ENCODE data around the gene SLC15A3. TPM values are rescaled to one million over a fixed set of nuclear protein-coding genes. Genes with fewer than 3 reads are reported as not detected.

SLC15A3 gene
- total RNA-seq, 2 experiments from 2014 or later: 12.6 to 41.4 TPM

GRCh38 chr11:60950933-60951605 is 907 bp downstream of the SLC15A3 start:
- BruUV-seq (replicated peaks): no TSS peak
- ChIA-PET POLR2A (interaction anchor here (1.0 to 2.0 kb wide), 3 partner anchors 11 to 207 kb away, joined by 5 to 6 read pairs (median 6); no protein-coding TSS in a partner anchor), CTCF (ENCODE audit: unreplicated experiment) (interaction anchor here (1.3 kb wide), 2 partner anchors 11 to 38 kb away, joined by 5 read pairs; partner anchors contain the start of gene TMEM109)
- H3K27ac ChIP-seq (ENCODE audit: low read depth, low read length, poor library complexity, severe bottlenecking): peak overlapping the region; percentile 47
- H3K4me2 ChIP-seq (ENCODE audit: low read length): peak overlapping the region; percentile 80
- TF ChIP-seq, protein P1, sequence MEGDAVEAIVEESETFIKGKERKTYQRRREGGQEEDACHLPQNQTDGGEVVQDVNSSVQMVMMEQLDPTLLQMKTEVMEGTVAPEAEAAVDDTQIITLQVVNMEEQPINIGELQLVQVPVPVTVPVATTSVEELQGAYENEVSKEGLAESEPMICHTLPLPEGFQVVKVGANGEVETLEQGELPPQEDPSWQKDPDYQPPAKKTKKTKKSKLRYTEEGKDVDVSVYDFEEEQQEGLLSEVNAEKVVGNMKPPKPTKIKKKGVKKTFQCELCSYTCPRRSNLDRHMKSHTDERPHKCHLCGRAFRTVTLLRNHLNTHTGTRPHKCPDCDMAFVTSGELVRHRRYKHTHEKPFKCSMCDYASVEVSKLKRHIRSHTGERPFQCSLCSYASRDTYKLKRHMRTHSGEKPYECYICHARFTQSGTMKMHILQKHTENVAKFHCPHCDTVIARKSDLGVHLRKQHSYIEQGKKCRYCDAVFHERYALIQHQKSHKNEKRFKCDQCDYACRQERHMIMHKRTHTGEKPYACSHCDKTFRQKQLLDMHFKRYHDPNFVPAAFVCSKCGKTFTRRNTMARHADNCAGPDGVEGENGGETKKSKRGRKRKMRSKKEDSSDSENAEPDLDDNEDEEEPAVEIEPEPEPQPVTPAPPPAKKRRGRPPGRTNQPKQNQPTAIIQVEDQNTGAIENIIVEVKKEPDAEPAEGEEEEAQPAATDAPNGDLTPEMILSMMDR (conservative IDR thresholded peaks at IDR 0.05; ENCODE audit: low read length): no peak
- no peak for TF ChIP-seq EZH2phosphoT487 (IDR thresholded peaks at IDR 0.05; ENCODE audit: borderline replicate concordance, low read depth, low read length)
- DNase-seq (ENCODE audit: low spot score): no peak
- intact Hi-C loops (cut with micrococcal nuclease; ENCODE audit: unreplicated experiment): loop anchor here (10.0 kb wide), 1 partner anchor 56 kb away; no protein-coding TSS in a partner anchor
- no peaks in the 10 kb centered on the region for H3K36me3 ChIP-seq (ENCODE audit: insufficient read depth, low read length)
- peak overlapping the region; percentile 64 for H3K4me3 ChIP-seq (ENCODE audit: low read depth, low read length, poor library complexity, severe bottlenecking)
- H3K4me1 ChIP-seq (ENCODE audit: insufficient read depth, low read length, poor library complexity, severe bottlenecking): peaks cover 36% of the 10 kb centered on the region
- no peaks in the 10 kb centered on the region for H3K9me3 ChIP-seq (ENCODE audit: low read length)
- H3K79me2 ChIP-seq (ENCODE audit: insufficient read depth, low read depth, low read length): peaks cover 3% of the 10 kb centered on the region; the same call in 1 of the 2 replicates
- peak overlapping the region; percentile 89; the same call in 1 of the 2 replicates for H2AFZ ChIP-seq (ENCODE audit: low read length)
- no peaks in the 10 kb centered on the region for H4K20me1 ChIP-seq (ENCODE audit: insufficient read depth, low read length)
- H3K9me2 ChIP-seq (ENCODE audit: insufficient read depth, low read length): no peaks in the 10 kb centered on the region

- Histone ChIP-seq H3K9me3 (ENCODE audit: low read length) (no peaks in the 10 kb centered on the region), H3K36me3 (ENCODE audit: insufficient read depth, low read length) (no peaks in the 10 kb centered on the region), H3K79me2 (ENCODE audit: insufficient read depth, low read depth, low read length) (peaks cover 3% of the 10 kb centered on the region; the same call in 1 of the 2 replicates), H3K4me1 (ENCODE audit: insufficient read depth, low read length, poor library complexity, severe bottlenecking) (peaks cover 36% of the 10 kb centered on the region), H4K20me1 (ENCODE audit: insufficient read depth, low read length) (no peaks in the 10 kb centered on the region), H3K9me2 (ENCODE audit: insufficient read depth, low read length) (no peaks in the 10 kb centered on the region), H3K27ac (ENCODE audit: low read depth, low read length, poor library complexity, severe bottlenecking) (no peak overlapping the region), H2AFZ (ENCODE audit: low read length) (no peak overlapping the region), H3K4me2 (ENCODE audit: low read length) (peak overlapping the region; percentile 80), H3K4me3 (ENCODE audit: low read depth, low read length, poor library complexity, severe bottlenecking) (peak overlapping the region; percentile 64)
- no peak for DNase-seq (ENCODE audit: low spot score)
- intact Hi-C loops (cut with micrococcal nuclease; ENCODE audit: unreplicated experiment): loop anchor here (10.0 kb wide), 1 partner anchor 55 kb away; no protein-coding TSS in a partner anchor
- TF ChIP-seq, protein P1 (conservative IDR thresholded peaks at IDR 0.05; ENCODE audit: low read length): no peak
- no peak for TF ChIP-seq EZH2phosphoT487 (IDR thresholded peaks at IDR 0.05; ENCODE audit: borderline replicate concordance, low read depth, low read length)
- CTCF ChIA-PET (ENCODE audit: unreplicated experiment): interaction anchor here (1.1 to 1.3 kb wide), 2 partner anchors 10 to 50 kb away, joined by 3 to 5 read pairs; no protein-coding TSS in a partner anchor
- BruUV-seq (replicated peaks): no TSS peak
- POLR2A ChIA-PET: interaction anchor here (0.6 to 2.0 kb wide), 11 partner anchors 10 to 406 kb away, joined by 3 to 10 read pairs (median 4); partner anchors contain the start of gene PRPF19
Measured at GRCh38 chr11:60950024-60950423, 2.0 kb downstream of the SLC15A3 start.

All from OCI-LY7 (cell line).